ENCODE measurements around the gene MED16. TPM values are rescaled to one million over a fixed set of nuclear protein-coding genes. Genes with fewer than 3 reads are reported as not detected.
A peak's percentile ranks its signal among the peaks of the same experiment; 100 is the strongest.

Gene MED16
- total and polyA plus RNA-seq, 2 of the 4 experiments (the other 2 are of a cell fraction), result 8.1 to 40.2 TPM

DNA sequence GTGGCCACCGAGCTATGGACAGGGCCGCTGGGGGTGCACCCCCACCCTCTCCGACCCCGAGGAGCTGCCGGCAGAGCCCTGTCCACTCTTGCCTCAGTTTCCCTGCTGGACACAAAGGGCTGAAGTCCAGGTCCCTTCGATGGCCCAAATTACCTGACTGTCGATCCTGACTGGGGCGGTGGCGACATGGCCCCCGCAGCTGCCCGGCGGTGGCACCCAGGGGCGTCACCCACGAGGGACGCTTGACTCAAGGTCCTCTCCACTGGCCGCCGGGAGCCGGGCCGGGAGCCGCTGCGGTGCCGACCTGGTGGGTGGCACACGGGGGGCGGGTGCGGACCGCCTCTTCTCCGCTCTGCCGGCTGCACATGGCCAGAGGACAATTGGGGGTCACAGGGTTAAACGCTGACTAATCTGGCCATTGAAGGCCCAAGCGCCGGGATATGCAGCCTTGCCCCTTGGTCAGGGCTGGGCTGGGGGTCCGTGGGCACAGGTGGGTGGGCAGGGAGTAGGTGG, 49.2 kb upstream of the MED16 start:
- POLR2A ChIA-PET (ENCODE audit: unreplicated experiment), result no interaction called here
- TF ChIP-seq BHLHE40 (IDR thresholded peaks at IDR 0.05; ENCODE audit: low read depth, low read length), result no peak
- no peak for TF ChIP-seq SMC3 (IDR thresholded peaks at IDR 0.05; ENCODE audit: low read depth, low read length)
- no peak for TF ChIP-seq MAFK (IDR thresholded peaks at IDR 0.05; ENCODE audit: low read depth, low read length)
- TF ChIP-seq MAZ (IDR thresholded peaks at IDR 0.05; ENCODE audit: borderline replicate concordance, low read depth, low read length), result no peak
- peak overlapping the region; percentile 65 for H2AK9ac ChIP-seq (replicated peaks; ENCODE audit: low read depth, low read length, poor library complexity)
- dilution Hi-C loops (cut with HindIII; ENCODE audit: low sequenced_read_pairs, unreplicated experiment), result no loop called here
- peaks cover 15% of the 10 kb centered on the region for H3K9me1 ChIP-seq (ENCODE audit: insufficient read depth, low read length)
- intact Hi-C loops (cut with micrococcal nuclease), result no loop called here
- H3K9ac ChIP-seq (ENCODE audit: low read depth, low read length), result no peak overlapping the region
- H3K79me1 ChIP-seq (ENCODE audit: low read depth in 1 of 2, low read length in 2 of 2), result peaks cover 17 to 79% of the 10 kb centered on the region in 2 experiments
- H2AFZ ChIP-seq (replicated peaks; ENCODE audit: low read length, poor library complexity), result no peak overlapping the region
- no peak overlapping the region for H4K91ac ChIP-seq (ENCODE audit: insufficient read depth, low read depth, low read length)
- in situ Hi-C loops (cut with MboI; ENCODE audit: low sequenced_read_pairs), result no loop called here
- H3K4me3 ChIP-seq (ENCODE audit: insufficient read depth, low read depth, low read length), result no peak overlapping the region
- peaks cover 91% of the 10 kb centered on the region for H4K20me1 ChIP-seq (ENCODE audit: insufficient read depth, low read length)
- H3K36me3 ChIP-seq (ENCODE audit: control insufficient read depth, insufficient read depth, low read length), result peaks cover 47% of the 10 kb centered on the region
- no peak overlapping the region for H3K56ac ChIP-seq (ENCODE audit: extremely low read depth, insufficient read depth, low read length)
- H3K23ac ChIP-seq (ENCODE audit: low read depth, low read length), result no peak overlapping the region
- H3K9me3 ChIP-seq (ENCODE audit: control insufficient read depth, insufficient read depth, low read length), result no peaks in the 10 kb centered on the region
- 92% methylated on average over 12 of the region's 32 CpGs; no CpG with 5 or more reads in 1 of the 2 experiments for WGBS, 2 experiments (ENCODE audit: extremely low coverage in 2 of 2, insufficient read length in 1 of 2)
- no peak overlapping the region for H3K18ac ChIP-seq (ENCODE audit: low read depth, low read length)
- no peak overlapping the region for H4K8ac ChIP-seq (ENCODE audit: low read depth in 2 of 2, low read length in 2 of 2)
- H2AK5ac ChIP-seq (ENCODE audit: low read depth, low read length), result no peak overlapping the region
- H3K27ac ChIP-seq (ENCODE audit: insufficient read depth, low read length), result no peak overlapping the region
- BruUV-seq (replicated peaks), result no TSS peak
- no peak overlapping the region for H3K14ac ChIP-seq (replicated peaks; ENCODE audit: low read depth, low read length)
- DNase-seq, result no peak
- H3K4me1 ChIP-seq (ENCODE audit: control insufficient read depth, insufficient read depth, low read length), result peaks cover 9% of the 10 kb centered on the region; the same call in 1 of the 2 replicates
- no peak overlapping the region for H3K4ac ChIP-seq (ENCODE audit: low read depth, low read length)
- H2BK15ac ChIP-seq (ENCODE audit: low read depth, low read length), result no peak overlapping the region
- H2BK120ac ChIP-seq (ENCODE audit: low read depth, low read length), result no peak overlapping the region
- no peak overlapping the region for H2BK5ac ChIP-seq (ENCODE audit: low read depth, low read length, poor library complexity, severe bottlenecking)
- CTCF ChIA-PET, result no interaction called here
- no peak overlapping the region for H2BK20ac ChIP-seq (ENCODE audit: low read depth, low read length)
- no peak for ATAC-seq (ENCODE audit: low read depth)
- no peak overlapping the region for H3K4me2 ChIP-seq (ENCODE audit: low read depth, low read length)
- no peak overlapping the region for H4K5ac ChIP-seq (ENCODE audit: low read depth, low read length)
- no peaks in the 10 kb centered on the region for H3K27me3 ChIP-seq (ENCODE audit: control insufficient read depth, insufficient read depth, low read length)

Data from IMR-90 (cell line).